ENCODE data around the gene DNAI4. TPM values are rescaled to one million over a fixed set of nuclear protein-coding genes. Genes with fewer than 3 reads are reported as not detected.
A peak's percentile ranks its signal among the peaks of the same experiment; 100 is the strongest.

DNAI4 gene
- total RNA-seq, 2 donors from 2014 or later: 4.6 to 6.7 TPM

- H3K9me3 ChIP-seq (ENCODE audit: control insufficient read depth, low read length): no peaks in the 10 kb centered on the region
- Mint-ChIP-seq H3K9me3 (no peaks in the 10 kb centered on the region), H3K27me3 (ENCODE audit: insufficient read depth) (no peaks in the 10 kb centered on the region), H3K27ac (peak overlapping the region; percentile 96), H3K4me1 (peaks cover 22% of the 10 kb centered on the region), H3K4me3 (peak overlapping the region; percentile 87), H3K36me3 (ENCODE audit: low read depth) (peaks cover 2% of the 10 kb centered on the region)
- no peak for TF ChIP-seq CTCF (conservative IDR thresholded peaks at IDR 0.05)
- H3K4me1 ChIP-seq (ENCODE audit: control insufficient read depth, insufficient read depth, low read length): peaks cover 4% of the 10 kb centered on the region
- peak overlapping the region; percentile 94 for H3K27ac ChIP-seq (ENCODE audit: low read depth, low read length)
- no peaks in the 10 kb centered on the region for H3K27me3 ChIP-seq (ENCODE audit: control insufficient read depth, insufficient read depth, low read length, poor library complexity, severe bottlenecking)
- H3K9ac ChIP-seq (ENCODE audit: extremely low read depth, low read length, poor library complexity, severe bottlenecking): peak overlapping the region; percentile 98
- H3K4me3 ChIP-seq (ENCODE audit: low read length): peak overlapping the region; percentile 87
- WGBS, 2 experiments (ENCODE audit: insufficient coverage in 1 of 2, insufficient read length in 1 of 2): 0 to 5% methylated on average over 1 to 9 of the region's 9 CpGs
- DNase-seq: peak; percentile 57
- peaks cover 4% of the 10 kb centered on the region for H3K36me3 ChIP-seq (ENCODE audit: control insufficient read depth, insufficient read depth, low read length)
Observed at GRCh38 chr1:66925944-66926343, 1.3 kb upstream of the DNAI4 start.

- DNase-seq: no peak
- Mint-ChIP-seq H3K4me1 (peaks cover 22% of the 10 kb centered on the region), H3K4me3 (peak overlapping the region; percentile 87), H3K36me3 (ENCODE audit: low read depth) (peaks cover 6% of the 10 kb centered on the region), H3K27ac (peak overlapping the region; percentile 96), H3K27me3 (ENCODE audit: insufficient read depth) (no peaks in the 10 kb centered on the region), H3K9me3 (no peaks in the 10 kb centered on the region)
- H3K36me3 ChIP-seq (ENCODE audit: control insufficient read depth, insufficient read depth, low read length): peaks cover 8% of the 10 kb centered on the region
- no peaks in the 10 kb centered on the region for H3K27me3 ChIP-seq (ENCODE audit: control insufficient read depth, insufficient read depth, low read length, poor library complexity, severe bottlenecking)
- TF ChIP-seq CTCF (conservative IDR thresholded peaks at IDR 0.05): no peak
- WGBS, 2 experiments (ENCODE audit: insufficient coverage in 1 of 2, insufficient read length in 1 of 2): 1 to 5% methylated on average over 8 to 11 of the region's 11 CpGs
- peaks cover 4% of the 10 kb centered on the region for H3K4me1 ChIP-seq (ENCODE audit: control insufficient read depth, insufficient read depth, low read length)
- peak overlapping the region; percentile 98 for H3K9ac ChIP-seq (ENCODE audit: extremely low read depth, low read length, poor library complexity, severe bottlenecking)
- peaks cover 3% of the 10 kb centered on the region for H3K9me3 ChIP-seq (ENCODE audit: control insufficient read depth, low read length)
- peak overlapping the region; percentile 94 for H3K27ac ChIP-seq (ENCODE audit: low read depth, low read length)
- H3K4me3 ChIP-seq (ENCODE audit: low read length): peak overlapping the region; percentile 87
Observed at GRCh38 chr1:66925558-66925910, 878 bp upstream of the DNAI4 start.

GRCh38 chr1:66920543-66920942 lies 4.1 kb downstream of the DNAI4 start:
- H3K27ac Mint-ChIP-seq: no peak overlapping the region
- no peaks in the 10 kb centered on the region for H3K27me3 ChIP-seq (ENCODE audit: control insufficient read depth, insufficient read depth, low read length, poor library complexity, severe bottlenecking)
- peaks cover 10% of the 10 kb centered on the region for H3K4me1 ChIP-seq (ENCODE audit: control insufficient read depth, insufficient read depth, low read length)
- peaks cover 31% of the 10 kb centered on the region for H3K36me3 Mint-ChIP-seq (ENCODE audit: low read depth)
- H3K4me3 ChIP-seq (ENCODE audit: low read length): no peak overlapping the region
- H3K27me3 Mint-ChIP-seq (ENCODE audit: insufficient read depth): no peaks in the 10 kb centered on the region
- no peak for TF ChIP-seq CTCF (conservative IDR thresholded peaks at IDR 0.05)
- peaks cover 26% of the 10 kb centered on the region for H3K9me3 ChIP-seq (ENCODE audit: control insufficient read depth, low read length)
- H3K36me3 ChIP-seq (ENCODE audit: control insufficient read depth, insufficient read depth, low read length): peaks cover 15% of the 10 kb centered on the region
- no peak overlapping the region for H3K27ac ChIP-seq (ENCODE audit: low read depth, low read length)
- 94% methylated on average over 2 of the region's 2 CpGs; no CpG with 5 or more reads in 1 of the 2 experiments for WGBS, 2 experiments (ENCODE audit: insufficient coverage in 1 of 2, insufficient read length in 1 of 2)
- no peak overlapping the region for H3K9ac ChIP-seq (ENCODE audit: extremely low read depth, low read length, poor library complexity, severe bottlenecking)
- H3K4me3 Mint-ChIP-seq: no peak overlapping the region
- H3K9me3 Mint-ChIP-seq: peaks cover 5% of the 10 kb centered on the region
- DNase-seq: no peak
- peaks cover 20% of the 10 kb centered on the region for H3K4me1 Mint-ChIP-seq
